IPS-18a (cell line): ENCODE measurements around the gene MRPS11.
"Not testable (repeated sequence)": the region's sequence is repeated elsewhere in the genome, so short reads cannot be mapped to it uniquely, and the experiment has no call there.

Source experiments
- H3K27ac ChIP-seq: one replicate; pipeline ENCODE4 v1.5.1; 2013; ENCODE audit warnings: low read length
- H3K27me3 ChIP-seq: one replicate; pipeline ENCODE4 v1.6.1; 2013; ENCODE audit warnings: mild to moderate bottlenecking, low read length; ENCODE audit not compliant: control insufficient read depth, insufficient read depth
- H3K36me3 ChIP-seq: one replicate; pipeline ENCODE4 v1.6.1; 2013; ENCODE audit warnings: low read depth, low read length; ENCODE audit not compliant: control insufficient read depth
- H3K4me1 ChIP-seq: one replicate; pipeline ENCODE4 v1.6.1; 2013; ENCODE audit warnings: low read depth, low read length; ENCODE audit not compliant: control insufficient read depth
- H3K4me3 ChIP-seq: one replicate; pipeline ENCODE4 v1.5.1; 2013; ENCODE audit warnings: low read length
- H3K9ac ChIP-seq: one replicate; pipeline ENCODE4 v1.6.1; 2013; ENCODE audit warnings: mild to moderate bottlenecking, low read length, moderate library complexity
- H3K9me3 ChIP-seq: one replicate; pipeline ENCODE4 v1.6.1; 2013; ENCODE audit warnings: low read depth, low read length; ENCODE audit not compliant: control insufficient read depth

The MRPS11 gene

DNA sequence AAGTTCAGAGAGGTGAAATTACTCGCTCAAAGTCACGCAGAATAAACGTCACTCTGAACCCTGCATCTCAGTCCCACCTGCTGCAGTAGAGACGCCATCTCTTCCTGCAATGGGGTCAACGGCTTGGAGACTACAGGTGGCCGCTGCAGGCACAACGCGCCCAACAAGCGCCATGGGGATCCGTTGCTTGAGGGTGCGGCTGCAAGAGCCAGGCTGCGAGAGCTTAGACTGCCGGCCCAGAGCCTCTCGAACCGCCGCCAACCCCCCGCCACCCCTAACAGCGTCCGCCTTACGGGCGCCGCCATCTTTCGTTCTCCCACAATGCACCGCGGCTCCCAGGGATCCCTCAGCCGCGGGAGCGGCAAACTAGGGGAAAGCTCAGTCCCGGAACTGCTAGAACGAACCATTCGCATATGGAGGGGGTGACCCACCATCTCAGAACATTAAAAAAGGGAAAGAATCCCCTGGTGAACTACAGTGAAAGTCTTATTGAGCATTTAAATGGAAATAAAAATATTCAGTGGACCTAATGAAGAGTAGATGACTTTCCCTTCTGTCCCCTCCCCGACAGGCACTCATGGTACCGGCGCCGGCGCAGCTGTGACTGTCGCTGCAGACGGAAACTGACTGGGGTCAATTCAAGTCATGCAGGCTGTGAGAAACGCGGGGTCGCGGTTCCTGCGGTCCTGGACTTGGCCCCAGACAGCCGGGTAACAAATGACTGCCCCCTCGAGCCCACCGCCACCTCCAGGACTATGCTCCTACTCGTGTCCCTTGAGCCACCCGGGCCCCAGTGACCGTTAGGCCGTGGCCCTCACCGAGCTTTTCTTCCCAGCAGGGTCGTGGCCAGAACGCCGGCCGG, at the start of gene MRPS11, which contains the start of gene MRPL46:
MRPS11 (plus strand) TSS at position 636 of the 862 bp plus-strand sequence; CDS start at position 646, 10 bp downstream.
MRPL46 (minus strand) TSS at position 316 of the 862 bp plus-strand sequence; CDS start at position 305, 11 bp downstream.
- Histone ChIP-seq H3K4me1 (peaks cover 3% of the 10 kb centered on the region), H3K27ac (peak within 1 kb of the TSS; percentile 98), H3K27me3 (no peaks in the 10 kb centered on the region), H3K4me3 (peak within 1 kb of the TSS; percentile 100), H3K9ac (peak within 1 kb of the TSS; percentile 91), H3K36me3 (peaks cover 20% of the 10 kb centered on the region), H3K9me3 (no peaks in the 10 kb centered on the region)

DNA sequence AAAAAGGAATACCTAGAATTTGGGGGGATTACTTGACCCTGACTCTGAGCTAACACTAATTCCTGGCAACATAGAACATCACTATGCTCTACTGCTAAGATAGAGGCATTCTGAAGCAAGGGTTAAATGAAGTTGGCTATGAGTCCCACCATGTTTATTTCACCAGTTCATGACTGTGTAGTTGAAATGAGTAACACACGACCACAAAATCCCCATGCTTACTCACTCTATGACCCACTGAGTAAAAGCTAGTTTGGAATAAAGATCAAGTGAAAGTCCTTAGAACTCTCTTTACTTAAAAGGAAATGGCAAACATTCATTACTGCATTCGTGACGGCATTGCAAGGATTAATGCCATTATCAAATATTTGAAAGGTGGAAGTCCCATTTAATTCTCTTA, 47.7 kb upstream of the MRPS11 start:
- Histone ChIP-seq H3K9ac (no peak overlapping the region), H3K36me3 (no peaks in the 10 kb centered on the region), H3K4me1 (no peaks in the 10 kb centered on the region), H3K27me3 (no peaks in the 10 kb centered on the region), H3K9me3 (no peaks in the 10 kb centered on the region), H3K4me3 (no peak overlapping the region), H3K27ac (no peak overlapping the region)

DNA sequence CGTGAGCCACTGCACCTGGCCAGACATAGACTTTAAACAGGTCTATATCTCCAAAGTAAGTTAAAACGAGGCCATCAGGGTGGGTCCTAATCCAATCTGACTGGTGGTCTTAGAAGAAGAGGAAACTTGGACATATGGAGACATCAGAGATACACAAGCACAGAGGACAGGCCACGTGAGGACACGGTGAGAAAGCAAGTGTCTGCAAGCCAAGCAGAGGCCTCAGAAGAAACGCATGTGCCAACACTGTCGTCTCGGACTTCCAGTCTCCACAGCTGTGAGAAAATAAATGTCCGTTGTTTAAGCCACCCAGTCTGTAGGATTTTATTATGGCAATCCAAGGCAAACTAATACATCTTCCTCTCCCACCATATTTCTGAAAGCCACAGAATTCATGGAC, 44.2 kb upstream of the MRPS11 start:
- Histone ChIP-seq H3K9ac (no peak overlapping the region), H3K27ac (no peak overlapping the region), H3K4me3 (no peak overlapping the region), H3K4me1 (no peaks in the 10 kb centered on the region), H3K36me3 (no peaks in the 10 kb centered on the region), H3K27me3 (no peaks in the 10 kb centered on the region), H3K9me3 (no peaks in the 10 kb centered on the region)

DNA sequence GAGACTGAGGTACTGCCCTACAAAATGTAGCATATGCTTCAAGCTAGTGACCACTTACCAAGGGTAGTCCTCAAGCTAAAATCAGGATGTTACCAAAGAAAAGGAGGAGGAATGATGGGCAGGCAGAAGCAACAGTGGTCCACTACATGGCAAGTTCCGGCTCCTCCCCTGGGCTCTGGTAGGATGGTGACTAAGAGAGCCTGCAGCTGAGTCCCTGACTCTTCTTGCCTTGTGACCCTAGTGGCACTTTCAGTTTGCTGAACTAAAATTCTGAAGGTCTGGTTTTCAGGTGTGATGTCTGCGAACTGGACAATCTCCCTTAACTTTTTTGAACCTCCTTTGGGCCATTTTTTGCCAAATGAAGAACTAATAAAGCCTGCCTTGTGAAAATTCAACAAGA, 41.2 kb upstream of the MRPS11 start:
- Histone ChIP-seq H3K4me3 (no peak overlapping the region), H3K27me3 (no peaks in the 10 kb centered on the region), H3K27ac (no peak overlapping the region), H3K4me1 (no peaks in the 10 kb centered on the region), H3K9ac (no peak overlapping the region), H3K9me3 (no peaks in the 10 kb centered on the region), H3K36me3 (no peaks in the 10 kb centered on the region)

DNA sequence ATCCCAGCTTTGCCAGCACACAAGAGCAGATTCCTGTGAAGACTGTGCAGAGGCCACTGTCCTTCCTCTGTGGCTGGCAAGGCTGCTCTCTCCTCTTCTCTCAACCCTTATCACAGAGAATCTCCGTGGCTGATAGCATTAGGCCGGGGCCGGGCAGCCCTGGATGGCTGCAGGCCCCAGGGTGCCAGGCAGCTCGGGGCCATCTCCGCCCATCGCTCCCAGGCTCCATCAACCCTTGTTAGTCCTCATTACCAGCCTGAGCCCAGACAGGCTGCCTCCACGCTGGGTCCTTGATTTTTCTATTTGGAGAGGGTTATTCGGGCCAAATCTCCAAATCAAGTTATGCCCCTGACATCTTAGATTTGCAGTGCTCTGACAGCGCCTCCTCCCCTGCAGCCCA, 39.5 kb upstream of the MRPS11 start:
- H3K9ac ChIP-seq = no peak overlapping the region
- no peaks in the 10 kb centered on the region for H3K4me1 ChIP-seq
- H3K9me3 ChIP-seq = no peaks in the 10 kb centered on the region
- no peaks in the 10 kb centered on the region for H3K36me3 ChIP-seq
- H3K27me3 ChIP-seq = no peaks in the 10 kb centered on the region
- no peak overlapping the region for H3K27ac ChIP-seq
- no peak overlapping the region for H3K4me3 ChIP-seq

DNA sequence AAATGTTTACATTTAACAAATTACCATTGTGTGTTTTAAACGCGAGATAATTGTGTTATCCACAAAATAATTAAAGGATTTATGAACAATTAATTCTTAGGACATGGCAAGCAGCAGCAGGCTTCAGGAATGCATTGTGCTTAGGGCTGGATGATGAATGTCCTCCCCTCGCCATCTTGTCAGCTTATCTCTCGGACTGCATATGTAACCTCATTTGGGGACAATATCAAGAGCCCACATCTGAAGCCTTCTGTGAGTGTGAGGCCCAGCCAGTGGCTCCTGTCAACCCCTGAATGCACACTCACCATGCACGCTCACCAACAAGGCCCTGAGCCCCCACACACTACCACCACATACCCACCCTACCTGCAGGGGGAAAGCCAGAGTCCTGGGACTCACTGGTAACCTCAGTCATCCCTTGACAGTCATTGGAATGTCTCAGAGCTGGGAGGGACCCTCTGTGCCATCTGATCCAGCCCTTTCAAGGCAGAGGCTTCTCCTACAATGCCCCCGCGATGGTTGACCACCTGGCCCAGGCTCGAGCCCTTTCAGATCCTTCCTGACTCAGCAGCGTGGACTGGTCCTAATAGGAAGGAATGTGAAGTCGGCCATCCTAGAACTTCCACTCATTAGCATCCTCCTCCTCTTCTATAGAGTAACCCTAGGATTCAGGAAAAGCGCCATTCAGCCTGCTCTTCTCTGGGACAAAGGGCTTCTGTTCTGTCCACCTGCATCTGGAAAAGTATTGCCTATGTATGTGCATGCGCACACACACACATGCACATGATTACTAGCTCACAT, 38.5 kb upstream of the MRPS11 start:
- no peaks in the 10 kb centered on the region for H3K27me3 ChIP-seq
- H3K4me1 ChIP-seq = peaks cover 3% of the 10 kb centered on the region
- H3K9me3 ChIP-seq = no peaks in the 10 kb centered on the region
- H3K9ac ChIP-seq = no peak overlapping the region
- no peak overlapping the region for H3K4me3 ChIP-seq
- H3K27ac ChIP-seq = no peak overlapping the region
- no peaks in the 10 kb centered on the region for H3K36me3 ChIP-seq

DNA sequence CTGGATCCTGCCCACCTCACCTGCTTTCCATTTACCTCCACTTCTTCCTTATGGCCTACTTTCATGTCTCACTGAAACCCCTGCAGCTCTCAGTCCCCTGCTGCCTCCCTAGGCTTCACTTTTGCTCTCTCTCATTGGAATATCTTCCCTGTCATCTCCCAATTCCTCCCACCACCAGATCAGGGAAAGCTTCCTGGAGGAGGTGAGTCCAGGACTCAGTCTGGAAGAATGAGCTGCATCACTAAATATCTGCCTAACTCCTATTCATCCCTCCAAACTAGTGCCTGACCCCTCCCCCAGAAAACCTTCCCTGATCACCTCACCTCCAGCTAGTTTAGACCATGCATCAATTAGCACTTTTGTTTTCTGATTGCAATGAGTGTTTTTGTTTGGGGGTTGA, 37.5 kb upstream of the MRPS11 start:
- no peaks in the 10 kb centered on the region for H3K27me3 ChIP-seq

DNA sequence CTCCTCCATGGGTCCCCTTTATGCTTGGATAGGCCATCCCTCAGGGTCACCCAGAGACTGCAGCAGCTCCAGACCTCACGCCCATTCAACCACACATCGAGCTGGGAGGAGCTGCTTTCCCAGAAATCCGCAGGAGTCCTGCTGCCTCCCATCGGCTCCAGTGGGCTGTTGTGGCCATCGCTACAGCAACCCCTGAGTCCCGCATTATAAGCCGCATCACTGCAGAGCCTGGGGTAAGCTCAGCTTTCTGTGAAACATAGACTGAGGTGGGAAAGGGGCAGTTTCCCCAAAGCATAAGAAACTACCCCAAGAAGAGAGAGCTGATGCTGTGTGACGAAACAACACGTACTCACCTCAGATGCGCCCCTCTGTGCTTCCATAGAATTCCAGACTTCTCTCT, 36.1 kb upstream of the MRPS11 start:
- Histone ChIP-seq H3K9ac (no peak overlapping the region), H3K36me3 (no peaks in the 10 kb centered on the region), H3K27ac (no peak overlapping the region), H3K4me3 (no peak overlapping the region), H3K9me3 (no peaks in the 10 kb centered on the region), H3K4me1 (peaks cover 3% of the 10 kb centered on the region), H3K27me3 (no peaks in the 10 kb centered on the region)

More for the DNA sequence above, 37.5 kb upstream of the MRPS11 start:
- no peak overlapping the region for H3K4me3 ChIP-seq
- H3K4me1 ChIP-seq = peaks cover 3% of the 10 kb centered on the region
- no peaks in the 10 kb centered on the region for H3K36me3 ChIP-seq
- no peaks in the 10 kb centered on the region for H3K9me3 ChIP-seq
- no peak overlapping the region for H3K9ac ChIP-seq
- H3K27ac ChIP-seq = no peak overlapping the region

DNA sequence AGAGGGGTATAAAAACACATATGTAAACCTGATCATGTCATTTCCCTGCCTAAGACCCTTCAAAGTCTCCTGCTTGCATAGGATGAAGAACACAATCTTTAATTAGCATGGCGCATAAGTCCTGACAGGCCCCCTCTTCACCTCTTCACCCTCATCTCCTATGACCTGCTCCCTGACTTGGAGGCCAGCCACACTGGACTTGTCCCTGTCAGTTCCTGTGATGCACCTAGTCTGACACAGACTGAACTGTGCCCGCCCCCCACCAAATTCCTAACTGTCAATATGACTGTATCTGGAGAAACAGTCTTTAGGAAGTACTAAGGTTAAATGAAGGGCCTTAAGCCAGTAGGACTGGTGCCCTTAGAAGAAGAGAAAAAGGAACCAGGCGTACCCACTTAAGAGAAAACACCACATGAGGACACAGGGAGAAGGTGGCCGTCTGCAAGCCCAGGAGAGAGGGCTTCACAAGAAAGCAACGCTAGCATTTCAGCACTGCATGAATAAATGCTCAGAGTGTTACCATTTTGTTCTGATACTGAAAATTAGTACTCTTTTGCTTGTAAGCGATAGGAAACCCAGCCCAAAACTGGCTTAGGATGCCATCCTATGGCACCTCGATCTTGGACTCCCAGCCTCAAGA, 34.3 kb upstream of the MRPS11 start:
- Histone ChIP-seq H3K9ac (no peak overlapping the region), H3K27me3 (no peaks in the 10 kb centered on the region), H3K4me3 (no peak overlapping the region), H3K4me1 (peaks cover 3% of the 10 kb centered on the region), H3K27ac (no peak overlapping the region), H3K36me3 (no peaks in the 10 kb centered on the region), H3K9me3 (no peaks in the 10 kb centered on the region)

DNA sequence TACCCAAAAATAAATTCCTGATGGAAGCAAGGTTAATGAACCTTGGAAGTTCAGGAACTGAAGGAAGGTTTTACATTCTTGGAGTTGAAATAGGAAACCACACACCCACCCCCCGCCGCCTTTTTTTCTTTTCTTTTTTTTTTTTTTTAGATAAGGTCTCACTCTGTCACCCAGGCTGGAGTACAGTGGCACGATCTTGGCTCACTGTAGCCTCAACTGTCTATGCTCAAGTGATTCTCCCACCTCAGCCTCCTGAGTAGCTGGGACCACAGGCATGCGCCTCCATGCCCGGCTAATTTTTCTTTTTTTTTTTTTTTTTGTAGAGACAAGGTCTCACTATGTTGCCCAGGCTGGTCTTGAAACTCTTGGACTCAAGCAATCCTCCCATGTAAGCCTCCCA, 33.4 kb upstream of the MRPS11 start:
- not testable (repeated sequence) for H3K27ac ChIP-seq, H3K27me3 ChIP-seq, H3K9me3 ChIP-seq, H3K36me3 ChIP-seq, H3K4me3 ChIP-seq, H3K4me1 ChIP-seq, H3K9ac ChIP-seq

DNA sequence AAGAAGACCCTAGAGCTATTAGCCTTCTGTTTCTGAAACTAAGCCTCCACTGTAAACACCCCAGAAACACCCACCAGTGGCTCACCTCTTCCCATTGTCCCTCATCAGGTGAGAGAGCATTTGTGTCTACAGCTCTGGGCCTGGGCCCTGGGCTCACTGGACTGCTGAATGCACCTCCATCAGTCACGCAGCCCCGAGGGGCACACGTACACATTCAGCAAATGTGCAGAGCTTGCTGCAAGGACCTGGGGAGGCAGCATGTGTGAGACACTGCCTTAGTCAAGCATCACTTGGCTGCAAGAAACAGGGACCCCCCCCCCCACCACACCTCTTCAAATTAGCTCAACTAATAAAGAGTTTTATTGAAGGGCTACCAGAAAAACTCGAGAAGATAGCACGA, 29.3 kb upstream of the MRPS11 start:
- Histone ChIP-seq H3K9ac (no peak overlapping the region), H3K36me3 (no peaks in the 10 kb centered on the region), H3K27me3 (no peaks in the 10 kb centered on the region), H3K9me3 (no peaks in the 10 kb centered on the region), H3K4me3 (no peak overlapping the region), H3K27ac (no peak overlapping the region), H3K4me1 (peaks cover 3% of the 10 kb centered on the region)
